HG02943 (cell line): ENCODE data around the gene CDK4.
A peak's percentile ranks its signal among the peaks of the same experiment; 100 is the strongest.
"Not testable (repeated sequence)": the region's sequence is repeated elsewhere in the genome, so short reads cannot be mapped to it uniquely, and the experiment has no call there.

Experiments
- ATAC-seq: cut with Tn5 transposase; IDR thresholded peaks from one replicate; pipeline ENCODE4 v1.9.1; 2021; ENCODE audit warnings: mild to moderate bottlenecking, low read depth, moderate library complexity; ENCODE audit not compliant: unreplicated experiment

CDK4 gene

DNA sequence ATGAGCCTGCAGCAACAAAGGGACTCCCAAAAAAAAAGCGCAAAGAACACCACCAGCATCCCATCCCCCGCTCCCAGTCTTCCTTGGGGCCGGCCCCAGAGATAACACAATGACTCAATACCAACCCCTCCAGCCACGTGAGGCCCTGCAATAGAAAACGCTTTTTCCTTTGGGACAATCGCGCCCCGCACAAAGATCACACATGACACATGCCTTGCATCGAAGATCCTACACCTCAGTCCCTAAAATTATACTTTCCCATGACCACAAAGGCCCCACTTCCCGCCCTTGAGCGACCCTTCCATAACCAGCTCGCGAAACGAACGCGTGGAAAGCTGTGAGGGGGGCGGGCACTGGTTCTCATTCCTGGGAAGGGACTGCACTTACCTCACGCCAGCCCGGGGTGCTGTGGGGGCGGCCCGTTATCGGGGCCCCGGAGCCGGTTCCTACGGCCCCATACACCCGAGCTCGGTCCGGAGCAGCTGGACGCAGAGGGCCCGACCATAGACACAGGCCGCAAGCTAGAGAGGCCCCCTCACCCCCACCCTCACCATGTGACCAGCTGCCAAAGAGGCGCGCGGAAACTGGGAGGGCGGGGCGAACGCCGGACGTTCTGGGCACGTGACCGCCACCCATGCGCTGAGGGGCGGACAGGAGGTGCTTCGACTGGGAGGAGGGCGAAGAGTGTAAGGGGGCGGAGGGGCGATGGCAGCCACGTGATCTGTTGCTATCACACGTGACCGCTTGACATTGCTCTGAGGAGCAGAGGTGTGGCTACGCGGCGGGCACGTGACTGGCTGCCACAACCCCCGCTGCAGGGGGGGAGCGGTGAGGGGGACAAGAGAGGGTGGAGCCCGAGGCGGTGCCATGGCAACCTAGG is at the start of gene CDK4:
CDK4 (minus strand) TSS at position 523 of the 880 bp plus-strand sequence. CDS start 593 bp downstream, outside the sequence.
- ATAC-seq, result peak; percentile 73

DNA sequence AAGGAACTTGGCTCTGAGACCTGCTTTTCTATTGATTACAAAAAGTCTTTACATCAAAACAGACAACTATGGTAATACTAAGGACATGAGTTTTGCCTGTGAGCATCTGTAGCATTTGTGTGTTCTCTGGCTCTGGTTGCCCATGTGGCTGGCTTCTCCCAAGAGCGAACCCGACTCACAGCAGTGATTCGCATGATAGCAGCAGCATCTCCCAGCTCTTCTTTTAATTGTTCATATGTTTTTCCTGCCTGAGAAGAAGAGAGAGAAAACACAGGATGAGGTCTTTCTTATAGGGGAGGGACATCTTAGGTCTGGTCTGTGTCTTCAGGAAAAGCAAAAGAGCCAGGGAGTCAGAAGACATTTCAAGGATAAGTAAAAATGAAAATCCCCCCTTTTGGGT is 48.9 kb upstream of the CDK4 start:
- ATAC-seq, result no peak

DNA sequence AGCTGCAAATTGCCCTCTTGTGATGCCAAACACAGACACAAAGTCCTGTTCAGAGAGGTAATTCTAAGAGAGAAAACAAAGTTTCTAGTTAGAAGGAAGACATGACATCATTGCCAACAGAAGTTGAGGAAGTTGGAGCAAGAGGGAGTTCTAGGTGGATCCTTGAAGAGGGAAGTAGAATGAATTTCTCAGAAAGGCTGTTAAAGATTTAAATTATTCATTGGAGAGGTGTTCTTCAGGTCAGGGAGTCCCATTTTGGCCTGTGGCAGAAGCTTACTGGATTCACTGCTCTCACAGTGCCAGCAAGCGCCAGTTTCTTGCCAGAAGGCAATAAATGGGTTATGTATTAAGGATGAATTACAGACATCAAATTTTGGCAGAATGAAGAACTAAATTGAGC is 45.8 kb upstream of the CDK4 start:
- no peak for ATAC-seq

DNA sequence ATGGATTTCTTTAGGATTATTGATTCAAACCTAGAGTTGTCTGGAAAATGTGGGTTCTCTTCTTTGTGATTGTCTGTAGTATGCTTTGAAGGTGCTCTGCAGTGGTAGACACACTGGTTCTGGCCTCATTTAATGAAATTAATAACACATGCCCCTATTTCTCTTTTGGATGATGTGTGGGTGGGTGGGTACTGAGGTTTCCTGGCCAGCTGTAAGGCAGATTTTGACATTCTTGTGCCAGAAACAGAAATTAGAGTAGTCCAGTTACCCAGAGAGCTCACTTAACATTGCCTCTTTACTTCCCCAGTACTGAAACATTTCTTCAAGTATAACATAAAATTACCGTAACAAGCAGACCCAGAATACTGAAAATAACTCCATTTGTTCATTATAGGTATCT is 44.9 kb upstream of the CDK4 start:
- no peak for ATAC-seq

DNA sequence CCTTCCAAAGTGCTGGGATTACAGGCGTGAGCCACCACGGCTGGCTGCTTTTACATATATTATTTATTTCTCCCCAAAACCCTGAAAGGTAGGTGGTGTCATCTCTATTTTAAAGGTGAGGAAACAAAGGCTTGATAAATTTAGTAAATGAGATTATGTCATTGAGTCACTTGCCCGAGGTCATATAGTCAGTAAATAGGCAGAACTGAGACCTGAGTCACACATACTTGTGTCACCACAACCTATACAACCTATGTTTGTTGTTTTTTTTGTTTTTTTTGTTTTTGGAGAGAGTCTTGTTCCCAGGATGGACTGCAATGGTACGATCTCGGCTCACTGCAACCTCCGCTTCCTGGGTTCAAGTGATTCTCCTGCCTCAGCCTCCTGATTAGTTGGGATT is 43.2 kb upstream of the CDK4 start:
- ATAC-seq, result no peak

DNA sequence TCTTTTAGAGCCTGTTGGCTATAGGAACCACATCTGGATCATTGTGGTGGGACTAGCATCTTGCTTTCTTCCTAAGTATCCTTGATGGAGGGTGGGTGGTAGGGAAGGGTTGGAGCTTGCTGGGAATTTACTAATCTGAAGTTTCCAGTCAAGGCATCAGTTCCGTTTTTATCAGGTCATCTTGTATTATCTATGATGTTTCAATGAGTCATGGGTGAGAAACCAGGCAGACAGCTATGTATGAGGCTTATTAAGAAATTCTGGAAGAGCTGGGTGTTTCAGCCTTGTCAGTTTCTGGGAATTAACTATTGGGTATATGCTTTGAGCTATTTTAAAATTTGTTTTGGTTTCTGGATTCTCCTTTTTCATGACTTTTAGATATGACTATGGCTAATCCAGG is 41.8 kb upstream of the CDK4 start:
- no peak for ATAC-seq

DNA sequence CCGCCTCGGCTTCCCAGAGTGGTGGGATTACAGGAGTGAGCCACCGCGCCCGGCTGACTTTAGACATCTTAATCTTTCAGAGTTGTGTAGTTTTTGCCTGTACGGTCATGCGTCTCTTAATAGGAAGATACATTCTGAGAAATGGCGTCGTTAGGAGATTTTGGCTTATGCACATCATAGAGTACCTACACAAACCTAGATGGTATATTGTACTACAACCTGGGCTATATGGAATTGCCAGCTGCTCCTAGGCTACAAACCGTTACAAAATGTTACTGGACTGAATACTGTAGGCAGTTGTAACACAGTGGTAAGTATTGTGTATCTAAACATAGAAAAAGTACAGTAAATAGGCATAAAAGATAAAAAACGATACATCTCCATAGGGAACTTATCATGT is 31.8 kb upstream of the CDK4 start:
- ATAC-seq, result no peak

DNA sequence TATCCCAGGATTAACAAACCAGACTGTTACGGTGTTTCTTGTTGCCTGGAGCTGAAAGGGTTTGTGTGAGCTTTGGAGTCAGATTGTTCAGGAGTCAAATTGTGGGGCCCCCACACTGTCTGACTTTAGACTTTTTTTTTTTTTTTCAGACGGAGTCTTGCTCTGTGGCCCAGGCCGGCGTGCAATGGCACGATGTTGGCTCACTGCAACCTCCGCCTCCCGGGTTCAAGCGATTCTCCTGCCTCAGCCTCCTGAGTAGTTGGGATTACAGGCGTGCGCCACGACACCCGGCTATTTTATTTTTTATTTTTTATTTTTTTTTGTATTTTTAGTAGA is 31.3 kb upstream of the CDK4 start:
- no peak for ATAC-seq

DNA sequence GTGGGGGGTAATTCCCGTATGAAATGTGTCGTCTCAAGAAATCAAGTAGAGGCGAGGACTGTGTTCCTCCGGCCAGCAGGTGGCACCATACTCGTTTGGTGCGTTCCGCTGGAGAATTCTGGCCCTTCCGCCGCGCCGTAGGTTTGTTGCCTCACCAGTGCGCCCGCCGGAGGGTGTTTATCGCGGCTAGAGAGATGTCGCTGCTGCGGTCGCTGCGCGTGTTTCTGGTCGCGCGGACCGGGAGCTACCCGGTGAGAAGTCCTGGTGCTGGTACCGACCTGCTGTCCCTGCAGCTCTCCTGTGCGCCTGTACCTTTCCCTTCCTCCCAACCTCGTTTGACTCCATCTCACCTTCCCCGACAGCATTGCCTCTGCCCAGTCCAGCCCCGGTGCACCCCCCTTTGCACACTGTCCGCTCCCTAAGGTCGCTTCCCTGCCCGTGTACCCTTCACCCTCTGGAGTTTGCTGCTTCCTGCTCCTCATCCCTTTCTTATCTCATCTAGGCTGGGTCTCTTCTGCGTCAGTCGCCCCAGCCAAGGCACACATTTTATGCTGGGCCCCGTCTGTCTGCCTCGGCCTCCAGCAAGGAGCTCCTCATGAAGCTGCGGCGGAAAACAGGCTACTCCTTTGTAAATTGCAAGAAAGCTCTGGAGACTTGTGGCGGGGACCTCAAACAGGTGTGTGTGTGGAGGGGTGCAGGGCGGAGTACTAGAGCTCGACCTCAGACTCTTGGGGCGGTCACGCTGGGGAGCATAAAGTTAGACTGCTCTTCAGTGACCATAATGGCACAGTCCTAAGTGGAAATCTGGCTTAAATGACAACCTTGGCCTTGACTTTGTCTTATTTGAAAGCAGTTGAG is 30.7 kb upstream of the CDK4 start, which contains the start of gene TSFM:
TSFM (plus strand) TSS at position 180 of the 858 bp plus-strand sequence; CDS start at position 195, 15 bp downstream.
- peak; percentile 85 for ATAC-seq

DNA sequence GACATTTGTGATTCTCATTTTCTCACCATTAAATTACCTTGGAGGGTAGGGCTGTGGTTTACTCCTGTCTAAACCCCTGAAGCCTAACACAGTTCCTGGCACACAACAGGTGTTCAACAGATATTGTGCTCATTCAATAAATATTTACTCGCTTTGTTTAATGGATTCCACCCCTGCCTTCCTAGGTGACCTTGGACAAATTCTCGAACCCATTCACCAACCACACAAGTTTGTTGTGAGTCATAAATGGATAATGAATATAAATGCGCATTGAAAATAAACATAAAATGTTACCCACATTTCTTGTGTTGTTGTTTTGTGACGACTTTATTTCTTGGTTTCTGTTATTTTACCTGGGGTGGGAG is 30.1 kb upstream of the CDK4 start:
- ATAC-seq, result no peak

DNA sequence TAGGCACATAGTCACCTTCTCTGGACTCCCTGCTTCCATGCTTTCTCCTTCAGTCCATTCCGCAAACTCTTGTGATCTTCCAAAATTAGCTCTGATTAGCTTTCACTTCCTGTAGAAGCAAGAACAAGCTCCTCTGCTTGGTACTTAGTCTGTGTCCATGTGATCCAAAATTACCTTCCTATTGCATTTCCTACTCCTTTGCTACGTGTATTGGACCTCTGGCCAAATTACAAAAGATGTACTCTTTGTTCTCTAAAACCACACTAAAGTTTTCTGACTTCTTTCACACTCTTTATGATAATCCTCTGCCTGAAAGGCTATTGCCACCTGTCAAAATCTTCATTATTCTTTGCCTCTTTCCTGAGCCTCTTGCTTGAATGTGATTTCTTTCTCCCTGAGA is 29.7 kb upstream of the CDK4 start:
- no peak for ATAC-seq

DNA sequence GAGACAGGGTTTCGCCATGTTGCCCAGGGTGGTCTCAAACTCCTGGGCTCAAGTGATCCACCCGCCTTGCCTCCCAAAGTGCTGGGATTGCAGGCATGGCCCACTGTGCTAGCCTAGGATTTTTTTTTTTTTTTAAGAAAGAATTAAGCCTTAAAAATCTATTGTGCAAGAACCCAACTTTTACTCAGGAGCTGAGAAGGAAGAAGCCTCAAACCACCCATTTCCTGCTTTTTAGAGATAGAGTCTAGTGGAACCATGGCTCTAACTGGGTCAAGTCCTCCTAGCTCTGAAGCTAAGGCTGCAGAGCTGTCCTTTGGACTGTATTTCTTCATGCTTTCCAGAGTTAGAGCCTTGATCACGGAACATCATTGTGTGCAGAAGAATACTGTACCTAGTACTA is 29.1 kb upstream of the CDK4 start:
- no peak for ATAC-seq

DNA sequence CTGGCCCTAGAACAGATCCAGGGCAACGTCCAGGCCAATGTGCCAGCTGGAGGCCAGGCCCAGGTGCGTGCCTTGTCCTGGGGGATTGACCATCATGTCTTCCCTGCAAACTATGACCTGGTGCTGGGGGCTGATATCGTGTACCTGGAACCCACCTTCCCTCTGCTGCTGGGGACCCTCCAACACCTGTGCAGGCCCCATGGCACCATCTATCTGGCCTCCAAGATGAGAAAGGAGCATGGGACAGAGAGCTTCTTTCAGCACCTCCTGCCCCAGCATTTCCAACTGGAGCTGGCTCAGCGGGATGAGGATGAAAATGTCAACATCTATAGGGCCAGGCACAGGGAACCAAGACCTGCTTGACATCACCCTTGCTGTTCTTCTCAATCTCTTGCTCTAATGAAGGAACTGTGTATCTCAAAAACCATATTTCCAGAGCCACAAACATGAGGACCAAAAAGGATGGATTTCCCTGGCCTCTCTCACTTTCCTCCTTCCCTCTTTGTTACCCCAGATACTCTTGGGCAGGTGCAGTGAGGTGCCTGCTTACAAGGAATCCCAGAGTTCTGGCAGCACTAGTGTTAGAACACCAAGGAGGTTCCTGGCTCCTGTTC is 28.3 kb upstream of the CDK4 start:
- ATAC-seq, result no peak

DNA sequence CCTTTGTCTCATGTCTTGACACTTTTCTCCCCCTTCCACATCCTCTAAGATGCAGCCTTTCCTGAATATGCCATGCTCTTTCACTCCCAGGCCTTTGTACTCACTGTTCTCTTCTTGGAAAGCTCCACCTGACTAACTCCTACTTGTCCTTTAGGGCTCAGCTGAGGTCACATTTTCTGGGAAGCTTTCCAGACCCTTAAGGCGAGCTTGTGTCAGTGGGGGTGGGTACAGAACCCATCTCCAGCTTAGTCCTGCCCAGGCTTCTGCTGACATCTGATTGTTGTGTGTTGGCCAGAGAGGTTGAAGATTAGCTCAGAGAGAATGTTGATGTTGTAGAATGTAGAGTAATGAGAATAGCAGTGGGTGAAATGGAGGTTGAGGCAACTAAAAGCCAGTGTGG is 27.6 kb upstream of the CDK4 start:
- no peak for ATAC-seq

DNA sequence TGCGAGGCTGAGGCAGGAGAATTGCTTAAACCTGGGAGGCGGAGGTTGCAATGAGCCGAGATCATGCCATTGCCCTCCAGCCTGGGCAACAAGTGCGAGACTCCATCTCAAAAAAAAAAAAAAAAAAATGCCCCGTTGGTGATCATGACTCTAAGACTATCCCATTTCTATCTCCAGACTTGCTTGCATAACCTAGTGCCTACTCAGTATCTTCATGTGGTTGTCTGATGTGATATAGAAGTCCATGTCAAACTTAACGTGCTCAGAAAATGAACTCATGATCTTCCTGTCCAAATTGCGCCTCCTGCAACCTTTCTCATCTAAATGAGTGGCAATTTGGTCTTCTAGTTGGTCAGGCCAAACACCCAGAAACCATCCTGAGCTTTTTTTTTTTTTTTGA is 25.8 kb upstream of the CDK4 start:
- no peak for ATAC-seq

DNA sequence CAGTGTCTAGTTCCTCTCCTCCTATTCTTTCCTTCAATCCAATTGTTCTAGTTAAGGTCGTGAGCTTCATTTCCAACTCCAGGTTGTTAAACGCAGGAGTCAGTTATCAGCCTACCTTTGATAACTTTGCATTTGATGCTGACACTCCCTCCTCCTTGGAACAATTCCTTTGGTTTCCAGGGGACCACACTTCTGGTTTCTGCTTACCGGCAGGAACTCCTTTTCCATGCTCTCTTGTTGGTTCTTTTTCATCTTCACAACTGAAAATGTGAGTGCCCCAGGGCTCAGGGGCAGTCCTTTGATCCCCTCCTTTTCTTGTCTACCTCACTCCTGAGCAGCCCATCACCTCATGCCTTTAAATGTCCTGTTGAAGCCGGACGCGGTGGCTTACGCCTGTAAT is 25.3 kb upstream of the CDK4 start:
- ATAC-seq, result no peak

DNA sequence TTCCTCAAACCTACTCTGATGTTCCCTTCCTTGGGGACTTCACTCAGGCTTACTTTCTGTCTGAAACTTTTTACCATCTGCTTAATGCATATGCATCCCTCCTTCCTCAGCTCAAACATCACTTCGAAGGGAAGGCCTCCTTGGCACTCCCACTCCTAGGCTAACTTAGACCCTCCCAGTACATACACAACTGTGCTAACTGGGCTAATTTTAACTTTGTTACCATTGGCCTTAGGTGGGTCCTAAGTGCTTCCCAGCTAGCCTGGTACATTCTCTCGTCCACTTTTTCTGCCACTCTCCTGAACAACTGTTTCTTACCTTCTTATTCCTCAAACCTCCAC is 24.1 kb upstream of the CDK4 start:
- ATAC-seq, result no peak

DNA sequence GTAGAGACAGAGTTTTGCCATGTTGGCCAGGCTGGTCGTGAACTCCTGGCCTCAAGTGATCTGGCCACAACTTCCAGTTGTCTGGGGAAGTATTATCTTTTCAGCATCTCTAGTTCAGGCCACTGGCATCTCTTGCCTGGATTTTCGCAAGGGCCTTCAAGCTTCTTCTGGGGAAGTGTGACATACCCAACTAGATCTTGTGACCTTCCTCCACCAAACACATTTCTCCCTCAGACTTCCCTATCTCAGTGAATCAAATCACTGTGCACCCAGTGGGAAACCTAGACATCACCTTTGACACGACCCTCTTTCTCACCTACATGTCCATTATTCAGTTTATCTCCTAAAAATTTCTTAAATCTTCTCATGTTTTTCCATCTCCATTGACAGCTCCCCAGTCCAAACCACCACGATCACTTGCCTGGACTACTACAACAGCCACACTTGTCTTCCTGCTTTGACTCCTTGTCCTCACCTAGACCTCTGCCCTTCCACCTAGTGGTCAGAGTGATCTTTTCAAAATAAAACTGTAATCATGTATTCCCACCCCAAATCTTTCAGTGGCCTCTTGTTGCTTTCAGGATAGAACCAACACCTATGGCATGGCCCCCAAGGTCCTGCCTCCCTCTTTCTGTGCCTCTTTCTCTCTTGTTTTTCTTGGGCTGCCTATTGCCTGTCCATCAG is 23.6 kb upstream of the CDK4 start:
- no peak for ATAC-seq

DNA sequence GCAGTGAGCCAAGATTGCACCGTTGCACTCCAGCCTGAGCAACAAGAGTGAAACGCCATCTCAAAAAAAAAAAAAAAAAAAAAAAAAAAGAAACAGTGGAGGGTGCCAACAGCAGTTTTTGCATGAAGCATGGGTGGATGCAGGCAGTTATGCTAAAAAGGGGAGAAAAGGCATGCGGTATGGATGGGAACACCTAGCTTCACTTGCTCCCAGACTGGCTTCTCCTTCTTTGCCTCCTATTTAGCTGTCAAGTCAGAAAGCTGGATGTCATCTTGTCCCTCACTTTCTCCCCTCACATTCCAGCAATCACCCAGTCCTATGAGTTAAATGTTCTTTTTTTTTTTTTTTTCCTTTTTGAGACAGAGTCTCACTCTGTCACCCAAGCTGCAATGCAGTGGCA is 22.9 kb upstream of the CDK4 start:
- ATAC-seq, result no peak

DNA sequence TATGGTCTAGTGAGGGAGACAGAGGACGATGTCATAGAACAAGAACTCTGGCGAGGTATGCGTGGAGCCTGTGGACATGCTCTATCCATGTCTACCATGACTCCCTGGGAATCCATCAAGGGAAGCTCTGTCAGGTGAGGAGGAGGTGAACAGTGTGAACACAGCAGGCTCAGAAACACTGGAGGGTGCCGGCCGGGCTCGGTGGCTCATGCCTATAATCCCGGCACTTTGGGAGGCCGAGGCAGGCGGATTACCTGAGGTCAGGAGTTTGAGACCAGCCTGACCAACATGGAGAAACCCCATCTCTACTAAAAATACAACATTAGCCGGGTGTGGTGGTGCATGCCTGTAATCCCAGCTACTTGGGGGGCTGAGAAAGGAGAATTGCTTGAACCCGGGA is 22.5 kb upstream of the CDK4 start:
- ATAC-seq, result not testable (repeated sequence)
